Posterior vena cava (tissue), 2 donors: Measurements from ENCODE around the gene CD300LD. TPM values are rescaled to one million over a fixed set of nuclear protein-coding genes. Genes with fewer than 3 reads are reported as not detected.

Source experiments
- DNase-seq: peaks from one replicate; pipeline ENCODE4 v3.0.0-alpha.2; 2020; ENCODE audit warnings: low spot score
- intact Hi-C, 2 donors: fragments of 100-400 bp; cut with DNase I; formaldehyde crosslinking; loops; one replicate each; pipeline versions ENCODE4 v1.14.1 to v1.14.2; 2022 to 2023
- total RNA-seq, 2 donors: library from RNA; stranded (reverse); fragmentation: NEBNext Ultra II Directional; extraction: Animal tissue kit (Norgen Biotek cat#: 25700); gene quantifications; one replicate each; pipeline ENCODE4 v1.2.1, GENCODE V29; 2021
- donor health status: DM: yes; HTN: yes; CAD: no.
- donor health status: DM: yes; HTN: yes; CAD: no.

CD300LD gene
- total RNA-seq, 2 donors from 2014 or later, result not detected

- DNase-seq, result no peak
- intact Hi-C loops, result no loop called here
Observed at GRCh38 chr17:74610108-74610507, 18.0 kb upstream of the CD300LD start.

GRCh38 chr17:74608511-74608910 lies 16.4 kb upstream of the CD300LD start:
- DNase-seq, result no peak
- intact Hi-C loops, result no loop called here

GRCh38 chr17:74607221-74607620 lies 15.1 kb upstream of the CD300LD start:
- intact Hi-C loops, result no loop called here

GRCh38 chr17:74606050-74606449 lies 14.0 kb upstream of the CD300LD start:
- intact Hi-C loops, result no loop called here
- DNase-seq, result peak; percentile 52

More at GRCh38 chr17:74607221-74607620, 15.1 kb upstream of the CD300LD start:
- no peak for DNase-seq

GRCh38 chr17:74605361-74605760 lies 13.3 kb upstream of the CD300LD start:
- intact Hi-C loops, result no loop called here
- DNase-seq, result peak; percentile 92

GRCh38 chr17:74604761-74605160 lies 12.7 kb upstream of the CD300LD start:
- intact Hi-C loops, result no loop called here
- peak; percentile 66 for DNase-seq

- DNase-seq, result no peak
- intact Hi-C loops, result no loop called here
Observed at GRCh38 chr17:74604200-74604599, 12.1 kb upstream of the CD300LD start.

- DNase-seq, result peak; percentile 50
- intact Hi-C loops, result no loop called here
Observed at GRCh38 chr17:74603746-74604145, 11.7 kb upstream of the CD300LD start.

- intact Hi-C loops, result no loop called here
- peak; percentile 64 for DNase-seq
Observed at GRCh38 chr17:74603037-74603635, 11.1 kb upstream of the CD300LD start.

- intact Hi-C loops, result no loop called here
- DNase-seq, result peak; percentile 66
Observed at GRCh38 chr17:74601944-74602572, 10.0 kb upstream of the CD300LD start.

- DNase-seq, result peak; percentile 81
- intact Hi-C loops, result no loop called here
Observed at GRCh38 chr17:74599448-74599939, 7.4 kb upstream of the CD300LD start.

GRCh38 chr17:74599023-74599399 lies 6.9 kb upstream of the CD300LD start:
- DNase-seq, result peak; percentile 51
- intact Hi-C loops, result no loop called here

- DNase-seq, result peak; percentile 42
- intact Hi-C loops, result no loop called here
Observed at GRCh38 chr17:74598346-74599022, 6.4 kb upstream of the CD300LD start.

- intact Hi-C loops, result no loop called here
- peak; percentile 20 for DNase-seq
Observed at GRCh38 chr17:74597069-74597790, 5.1 kb upstream of the CD300LD start.

- DNase-seq, result no peak
- intact Hi-C loops, result no loop called here
Observed at GRCh38 chr17:74595037-74595750, 3.1 kb upstream of the CD300LD start.

- DNase-seq, result no peak
- intact Hi-C loops, result no loop called here
Observed at GRCh38 chr17:74591503-74591902, 580 bp downstream of the CD300LD start.

GRCh38 chr17:74585711-74586110 lies 6.4 kb downstream of the CD300LD start:
- no peak for DNase-seq
- intact Hi-C loops, result no loop called here

- intact Hi-C loops, result no loop called here
- DNase-seq, result peak; percentile 34
Observed at GRCh38 chr17:74584292-74585060, 7.6 kb downstream of the CD300LD start.

- no peak for DNase-seq
- intact Hi-C loops, result no loop called here
Observed at GRCh38 chr17:74582633-74583032, 9.4 kb downstream of the CD300LD start.
